ENCODE results near the gene PPP2R2C.

The PPP2R2C gene

GRCh38 chr4:6348408-6348807 is 124.0 kb downstream of the PPP2R2C start:
- in situ Hi-C loops (cut with MboI; ENCODE audit: low sequenced_read_pairs) = no loop called here

GRCh38 chr4:6347511-6348045 is 124.8 kb downstream of the PPP2R2C start:
- in situ Hi-C loops (cut with MboI; ENCODE audit: low sequenced_read_pairs) = no loop called here

- in situ Hi-C loops (cut with MboI; ENCODE audit: low sequenced_read_pairs) = no loop called here
Observed at GRCh38 chr4:6346373-6347110, 125.9 kb downstream of the PPP2R2C start.

- in situ Hi-C loops (cut with MboI; ENCODE audit: low sequenced_read_pairs) = no loop called here
Observed at GRCh38 chr4:6345866-6346265, 126.5 kb downstream of the PPP2R2C start.

- in situ Hi-C loops (cut with MboI; ENCODE audit: low sequenced_read_pairs) = no loop called here
Observed at GRCh38 chr4:6345096-6345830, 127.2 kb downstream of the PPP2R2C start.

GRCh38 chr4:6343939-6344408 is 128.4 kb downstream of the PPP2R2C start:
- in situ Hi-C loops (cut with MboI; ENCODE audit: low sequenced_read_pairs) = no loop called here

- in situ Hi-C loops (cut with MboI; ENCODE audit: low sequenced_read_pairs) = no loop called here
Observed at GRCh38 chr4:6342530-6343293, 129.7 kb downstream of the PPP2R2C start.

GRCh38 chr4:6341696-6342095 is 130.7 kb downstream of the PPP2R2C start:
- in situ Hi-C loops (cut with MboI; ENCODE audit: low sequenced_read_pairs) = no loop called here

- in situ Hi-C loops (cut with MboI; ENCODE audit: low sequenced_read_pairs) = no loop called here
Observed at GRCh38 chr4:6340446-6341015, 131.9 kb downstream of the PPP2R2C start.

- in situ Hi-C loops (cut with MboI; ENCODE audit: low sequenced_read_pairs) = no loop called here
Observed at GRCh38 chr4:6339818-6340445, 132.5 kb downstream of the PPP2R2C start.

GRCh38 chr4:6338951-6339817 is 133.2 kb downstream of the PPP2R2C start:
- in situ Hi-C loops (cut with MboI; ENCODE audit: low sequenced_read_pairs) = no loop called here

GRCh38 chr4:6338175-6338950 is 134.1 kb downstream of the PPP2R2C start:
- in situ Hi-C loops (cut with MboI; ENCODE audit: low sequenced_read_pairs) = no loop called here

- in situ Hi-C loops (cut with MboI; ENCODE audit: low sequenced_read_pairs) = no loop called here
Observed at GRCh38 chr4:6337331-6337935, 135.0 kb downstream of the PPP2R2C start.

- in situ Hi-C loops (cut with MboI; ENCODE audit: low sequenced_read_pairs) = no loop called here
Observed at GRCh38 chr4:6336166-6336565, 136.2 kb downstream of the PPP2R2C start.

GRCh38 chr4:6335040-6335590 is 137.3 kb downstream of the PPP2R2C start:
- in situ Hi-C loops (cut with MboI; ENCODE audit: low sequenced_read_pairs) = no loop called here

GRCh38 chr4:6334203-6334887 is 138.1 kb downstream of the PPP2R2C start:
- in situ Hi-C loops (cut with MboI; ENCODE audit: low sequenced_read_pairs) = no loop called here
